Hindlimb muscle (tissue), 1 donor: Measurements from ENCODE around the gene PSORS1C2. TPM values are rescaled to one million over a fixed set of nuclear protein-coding genes. Genes with fewer than 3 reads are reported as not detected.
"Not testable (repeated sequence)": the region's sequence is repeated elsewhere in the genome, so short reads cannot be mapped to it uniquely, and the experiment has no call there.

Experiments used
- DNase-seq: peaks from one replicate; pipeline ENCODE4 v3.0.0-alpha.2; 2013
- polyA plus RNA-seq: library from polyadenylated mRNA; unstranded; fragments of 120-200 nt; gene quantifications from one replicate; pipeline ENCODE4 v1.2.1, GENCODE V29; 2013; ENCODE audit not compliant: insufficient read length

PSORS1C2 gene
- polyA plus RNA-seq, 1 donor, result not detected

- not testable (repeated sequence) for DNase-seq
Measured at GRCh38 chr6:31165064-31165832, 26.4 kb upstream of the PSORS1C2 start.

GRCh38 chr6:31164475-31165063 is 25.7 kb upstream of the PSORS1C2 start:
- not testable (repeated sequence) for DNase-seq

DNA sequence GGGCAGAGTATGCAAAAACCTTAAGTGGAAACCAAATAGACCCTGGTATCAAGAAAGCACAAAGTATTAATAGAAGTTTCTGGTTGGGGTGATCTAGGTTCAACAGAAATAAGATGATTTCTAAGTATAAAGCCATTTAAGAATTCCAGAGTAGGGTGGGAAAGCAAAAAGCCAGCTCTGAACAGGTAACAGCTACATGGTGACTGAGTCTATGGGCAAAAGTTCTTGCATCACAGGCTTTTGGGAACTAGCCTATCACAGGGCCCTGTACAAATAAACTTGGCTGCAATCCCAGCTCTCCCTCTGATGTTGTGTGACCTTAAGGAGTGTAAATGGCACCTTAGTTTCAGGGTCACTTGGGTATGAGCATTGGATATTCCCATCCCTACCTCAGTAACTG is 25.1 kb upstream of the PSORS1C2 start:
- no peak for DNase-seq

DNA sequence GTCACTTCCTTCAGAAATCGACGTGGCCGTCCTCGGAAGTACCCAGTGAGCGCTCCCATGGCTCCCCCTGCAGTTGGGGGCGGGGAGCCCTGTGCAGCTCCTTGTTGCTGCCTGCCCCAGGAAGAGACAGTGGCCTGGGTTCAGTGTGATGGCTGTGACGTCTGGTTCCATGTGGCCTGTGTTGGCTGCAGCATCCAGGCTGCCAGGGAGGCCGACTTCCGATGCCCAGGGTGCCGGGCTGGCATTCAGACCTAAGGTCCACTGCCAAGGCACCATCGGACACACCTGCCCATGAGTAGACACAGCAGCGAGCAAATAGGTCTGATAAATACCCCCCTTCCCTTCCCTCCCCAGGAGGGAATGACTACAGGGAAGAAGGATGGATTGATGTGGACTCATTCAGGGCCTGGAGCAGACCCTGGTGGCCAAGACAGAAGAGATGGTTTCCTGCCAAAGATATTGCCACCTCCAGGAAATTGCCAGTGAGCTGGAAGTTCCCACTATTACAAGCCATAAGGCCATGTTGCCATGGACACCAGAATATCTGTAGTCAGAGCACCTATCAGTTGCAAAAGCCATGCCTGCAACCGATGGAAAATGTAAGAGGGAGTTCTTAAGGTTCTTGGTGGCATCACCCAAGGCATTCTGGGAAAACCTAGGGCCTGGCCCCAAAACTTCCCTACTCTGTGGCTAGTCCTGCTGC is 23.7 kb upstream of the PSORS1C2 start:
- DNase-seq, result no peak

GRCh38 chr6:31161216-31162126 is 22.6 kb upstream of the PSORS1C2 start:
- DNase-seq, result no peak

DNA sequence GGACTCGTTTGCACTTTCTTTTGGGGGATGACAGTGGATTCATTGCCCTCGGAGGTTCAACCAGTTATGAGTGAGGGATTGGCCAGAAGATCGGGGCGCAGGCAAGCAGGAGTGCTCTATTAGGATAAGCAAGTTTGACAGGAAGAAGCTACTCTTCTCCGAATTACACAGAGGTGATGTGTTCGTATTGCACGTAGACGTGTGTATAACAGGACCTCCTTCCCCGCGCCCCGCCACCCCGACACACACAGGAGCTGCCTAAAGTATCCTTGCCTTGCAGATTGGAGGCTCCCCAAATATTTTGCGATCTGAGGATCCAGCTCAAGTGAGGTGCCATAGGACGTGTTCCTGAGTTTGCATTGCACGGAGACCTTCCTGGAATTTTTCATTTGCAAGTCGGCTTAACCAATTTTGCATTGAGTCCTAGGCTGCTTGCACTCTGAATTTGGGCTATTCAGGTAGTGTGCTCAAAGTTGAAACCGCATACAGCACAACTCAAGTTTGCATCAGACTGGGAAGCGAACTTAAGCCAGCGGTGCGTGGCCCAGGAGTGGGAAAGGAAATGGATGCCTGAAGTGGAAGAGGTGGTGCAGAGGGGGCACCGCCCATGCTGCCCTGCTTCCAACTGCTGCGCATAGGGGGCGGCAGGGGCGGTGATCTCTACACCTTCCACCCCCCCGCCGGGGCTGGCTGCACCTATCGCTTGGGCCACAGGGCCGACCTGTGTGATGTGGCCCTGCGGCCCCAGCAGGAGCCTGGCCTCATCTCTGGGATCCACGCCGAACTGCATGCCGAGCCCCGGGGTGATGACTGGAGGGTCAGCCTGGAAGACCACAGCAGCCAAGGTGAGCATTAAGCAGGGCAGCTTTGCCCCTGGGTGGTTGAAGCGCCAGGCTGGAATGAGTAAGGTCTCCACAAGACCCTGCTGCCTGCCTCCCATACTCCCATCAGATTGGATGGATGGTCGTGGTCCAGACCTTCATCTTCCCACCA is 20.3 kb upstream of the PSORS1C2 start:
- DNase-seq, result no peak

DNA sequence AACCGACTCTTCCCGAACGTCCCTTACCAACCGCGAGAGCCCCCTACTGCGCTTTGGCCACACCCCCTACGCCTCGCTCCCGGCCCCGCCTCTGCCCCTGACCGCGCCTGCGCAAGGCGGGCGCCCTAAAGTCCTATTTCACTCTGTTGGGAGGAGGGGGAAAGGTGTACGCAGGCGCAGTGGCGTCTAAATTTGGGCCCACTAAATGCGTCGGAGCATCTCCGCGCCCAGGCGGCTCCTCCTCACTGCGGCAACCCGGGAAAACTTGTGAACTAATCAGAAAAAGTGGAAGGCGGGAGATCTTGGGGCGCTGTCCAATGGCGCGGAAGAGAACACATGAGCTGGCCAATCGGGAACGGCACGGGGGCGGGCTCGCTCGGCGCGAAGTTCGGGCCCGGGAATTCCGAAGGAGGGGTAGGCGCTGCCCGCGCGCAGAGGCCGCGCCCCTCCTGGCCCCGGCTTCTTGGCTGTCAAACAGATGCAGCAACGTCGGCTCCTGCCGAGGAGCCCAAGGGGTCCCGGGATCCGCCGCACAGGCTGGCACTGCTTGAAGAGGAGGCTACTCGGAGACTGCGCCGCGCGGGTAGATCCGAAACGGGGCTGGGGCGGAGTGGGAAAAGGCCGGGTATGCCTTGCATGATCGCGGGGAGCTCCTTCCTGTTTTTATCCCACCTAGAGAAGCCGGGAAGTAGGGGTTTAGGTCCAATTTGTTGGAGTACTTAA is 19.4 kb upstream of the PSORS1C2 start, which contains the start of gene TCF19:
Gene TCF19 (plus strand): TSS at position 450 of the 723 bp plus-strand sequence. CDS start 881 bp downstream, outside the sequence.
- DNase-seq, result peak; percentile 100

DNA sequence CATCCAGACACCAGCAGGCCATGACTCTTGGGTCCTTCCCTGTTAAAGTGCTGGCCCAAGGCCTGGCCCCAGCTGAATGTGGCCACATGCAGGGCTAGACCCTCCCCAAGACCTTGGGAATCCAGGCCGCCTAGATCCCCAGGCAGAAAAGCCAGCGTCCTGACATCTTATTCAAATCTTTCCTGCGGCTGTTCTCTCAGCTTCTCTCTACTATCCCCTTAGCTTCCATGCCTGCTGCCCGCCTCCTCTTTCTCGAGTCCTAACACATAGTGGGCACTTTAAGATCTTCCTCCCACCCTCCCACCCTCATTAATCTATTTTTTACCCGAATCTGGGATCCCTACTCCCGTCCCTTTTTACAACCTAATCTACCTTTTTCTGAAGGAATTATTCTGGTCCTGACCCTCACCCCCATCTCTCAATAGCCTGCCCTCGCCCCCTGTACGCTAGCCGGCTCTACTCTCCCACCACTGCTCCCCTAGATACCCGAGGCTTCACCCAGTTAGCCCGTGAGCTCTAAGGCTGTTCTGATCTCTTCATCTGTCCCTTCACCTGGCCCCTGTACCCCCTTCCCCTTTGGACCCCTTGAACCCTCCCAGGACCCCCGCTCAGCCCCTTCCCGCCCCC is 18.8 kb upstream of the PSORS1C2 start, which contains the start of gene CCHCR1:
Gene CCHCR1 (minus strand): TSS at position 290 of the 627 bp plus-strand sequence. CDS start 202 bp downstream, at position 88.
- no peak for DNase-seq

DNA sequence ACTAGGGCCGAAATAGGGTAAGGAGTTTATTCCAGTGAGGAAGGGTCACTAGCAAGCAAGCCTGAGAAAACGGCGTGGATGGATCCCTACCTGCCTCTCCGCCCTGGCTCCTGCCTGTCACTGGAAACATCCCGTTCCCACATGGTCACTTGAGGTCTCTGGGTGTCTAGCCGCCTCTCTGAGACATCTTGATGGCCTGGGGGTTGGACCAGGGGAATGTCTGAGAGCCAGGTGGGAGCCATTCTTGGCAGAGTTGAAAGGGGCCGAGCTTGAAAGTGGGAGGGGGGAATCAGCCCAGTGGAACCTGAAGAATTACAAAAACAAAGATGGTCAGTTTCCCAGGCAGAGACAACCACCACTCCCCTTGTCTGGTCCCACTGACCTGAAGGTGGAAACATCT is 17.8 kb upstream of the PSORS1C2 start:
- no peak for DNase-seq

GRCh38 chr6:31154436-31154835 is 15.6 kb upstream of the PSORS1C2 start:
- DNase-seq, result no peak

- DNase-seq, result no peak
Measured at GRCh38 chr6:31152781-31153180, 13.9 kb upstream of the PSORS1C2 start.

DNA sequence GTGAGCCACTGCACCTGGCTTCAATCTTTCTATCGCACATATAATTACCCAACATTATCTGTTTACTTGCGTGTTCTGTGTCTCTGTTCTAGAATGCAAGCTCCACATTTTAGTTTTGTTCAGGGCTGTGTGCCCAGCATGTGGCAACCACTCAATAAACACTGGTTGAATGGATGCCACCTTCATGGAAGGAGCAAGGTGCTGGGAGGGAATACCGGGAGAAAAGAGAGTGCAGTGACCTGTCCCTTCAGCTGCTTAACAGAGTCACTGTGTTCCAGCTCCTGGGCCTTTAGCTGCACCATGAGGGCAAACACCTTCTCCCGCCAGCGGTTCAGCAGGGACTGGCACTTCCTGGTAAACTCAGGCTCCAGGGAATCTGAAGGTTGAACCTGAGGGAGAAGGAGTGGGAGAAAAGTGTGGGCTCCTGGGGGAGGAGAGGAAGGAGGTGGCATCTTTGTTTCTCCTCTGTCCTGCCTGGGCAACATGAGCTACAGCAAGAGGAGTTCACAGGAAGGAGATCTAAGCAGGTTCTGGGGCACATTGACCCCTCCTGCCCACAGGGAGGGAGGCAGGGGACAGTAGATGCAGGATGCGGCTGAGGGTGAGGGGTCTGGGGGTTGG is 11.1 kb upstream of the PSORS1C2 start:
- DNase-seq, result no peak

- no peak for DNase-seq
Measured at GRCh38 chr6:31145386-31145785, 6.5 kb upstream of the PSORS1C2 start.

DNA sequence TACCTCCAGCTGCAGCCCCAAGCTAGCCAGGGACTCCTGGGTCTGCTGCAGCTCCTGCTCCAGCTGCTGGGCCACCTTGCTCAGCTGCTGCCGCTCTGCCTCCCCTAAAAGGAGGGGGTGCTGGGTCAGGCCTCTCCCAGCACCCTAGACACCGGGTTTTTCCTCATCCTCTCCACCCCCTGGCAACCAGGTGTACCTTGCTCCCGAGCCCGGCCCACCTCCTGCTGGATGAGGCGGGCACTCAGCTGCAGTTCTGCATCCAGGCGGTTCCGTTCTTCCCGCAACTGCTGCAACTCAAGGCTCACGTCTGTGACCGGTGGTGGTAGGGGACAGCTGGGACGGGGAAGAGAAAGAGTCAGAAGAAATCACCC is 6.1 kb upstream of the PSORS1C2 start:
- DNase-seq, result no peak

DNA sequence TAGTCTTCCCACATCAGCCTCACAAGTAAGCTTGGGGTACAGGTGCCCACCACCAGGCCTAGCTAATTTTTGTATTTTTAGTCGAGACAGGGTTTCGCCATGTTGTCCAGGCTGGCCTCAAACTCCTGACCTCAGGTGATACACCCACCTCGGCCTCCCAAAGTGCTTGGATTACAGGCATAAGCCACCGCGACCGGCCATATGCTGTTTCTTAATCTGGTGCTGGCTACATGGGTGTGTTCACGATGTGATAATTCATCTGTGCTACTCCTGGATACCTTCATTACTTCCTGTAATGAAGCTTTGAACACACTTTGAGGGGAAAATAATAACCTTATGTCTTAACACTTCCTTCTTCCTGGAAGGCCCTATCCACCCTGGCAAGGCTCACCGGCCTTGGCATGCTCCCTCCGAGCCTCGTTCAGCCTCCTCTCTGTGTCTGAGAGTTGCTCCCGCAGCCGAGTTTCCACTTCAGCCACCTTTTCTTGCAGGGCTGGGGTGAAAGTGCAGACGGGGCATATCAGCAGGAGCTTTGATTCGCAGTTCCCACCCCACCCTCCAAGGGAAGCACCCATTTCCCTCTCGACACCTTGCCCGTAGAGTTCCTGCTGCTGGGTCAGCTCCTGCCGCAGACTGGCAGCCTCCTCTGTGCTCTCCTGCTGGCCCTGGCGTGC is 5.6 kb upstream of the PSORS1C2 start:
- no peak for DNase-seq

DNA sequence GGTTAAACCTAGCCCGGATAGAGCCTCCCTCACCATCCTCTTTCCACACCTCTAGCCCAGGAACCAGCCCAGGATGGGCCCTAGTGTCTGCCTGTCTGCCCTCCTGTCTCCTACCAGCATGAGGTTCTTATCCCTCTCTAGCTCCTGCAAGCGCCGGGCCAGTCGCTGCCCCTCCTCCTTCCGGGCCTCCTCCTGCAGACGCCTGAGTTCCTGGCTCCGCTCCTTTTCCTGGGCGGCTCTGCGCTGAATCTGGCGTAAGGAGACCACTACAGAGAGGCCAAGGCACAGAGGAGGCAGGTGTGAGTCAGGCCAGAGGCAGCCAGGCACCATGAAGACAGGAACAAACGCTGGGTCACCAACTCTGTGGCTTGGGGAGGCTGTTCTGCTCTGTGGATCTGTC is 4.3 kb upstream of the PSORS1C2 start:
- peak; percentile 74 for DNase-seq

GRCh38 chr6:31142361-31142761 is 3.5 kb upstream of the PSORS1C2 start:
- DNase-seq, result no peak

GRCh38 chr6:31140643-31141042 is 1.8 kb upstream of the PSORS1C2 start:
- no peak for DNase-seq

GRCh38 chr6:31139599-31139998 is 733 bp upstream of the PSORS1C2 start:
- no peak for DNase-seq
